Coronary artery (tissue), 2 donors: ENCODE data around the gene NCKAP1.

Experiments used
- DNase-seq: peaks from one replicate; pipeline ENCODE4 v3.0.0-alpha.2; 2017; ENCODE audit warnings: low spot score
- H3K27ac ChIP-seq, 2 donors: fragments of 200-600 bp; sonication (generic); one replicate each; pipeline ENCODE4 v1.5.1; 2016 to 2019
- H3K4me3 ChIP-seq: fragments of 200-600 bp; sonication (generic); 2 replicates; pipeline ENCODE4 v1.5.1; 2016; ENCODE audit warnings: mild to moderate bottlenecking, moderate library complexity
- CTCF ChIP-seq: fragments of 200-600 bp; sonication (generic); IDR thresholded peaks from one replicate; pipeline ENCODE4 v1.5.1; 2019; ENCODE audit warnings: antibody characterized with exemption

Gene NCKAP1

DNA sequence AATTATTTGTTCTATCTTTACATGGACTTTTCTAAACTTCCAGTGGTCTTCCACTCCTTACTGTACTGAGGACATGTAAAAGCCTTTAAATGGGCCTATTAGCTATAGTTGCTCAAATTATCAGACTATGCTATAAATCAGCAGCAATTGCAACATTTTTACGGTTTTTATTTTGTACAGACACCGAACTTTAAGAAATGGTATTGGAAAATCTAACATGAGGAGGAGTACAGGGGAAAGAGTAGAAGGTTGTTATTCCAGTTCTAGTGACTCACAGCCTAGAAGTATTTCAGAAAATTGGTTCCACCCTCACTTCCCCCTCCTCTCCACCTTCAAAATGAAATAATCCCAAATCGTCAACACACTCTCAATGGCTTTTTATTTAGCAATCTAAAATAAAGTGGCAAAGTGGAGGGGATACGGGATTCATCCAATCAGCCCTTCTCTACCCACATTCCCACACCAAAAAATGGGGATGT lies 1.1 kb downstream of the NCKAP1 start:
- peak overlapping the region; percentile 96 to 98 for H3K27ac ChIP-seq
- DNase-seq: no peak
- peak overlapping the region; percentile 90 for H3K4me3 ChIP-seq
- no peak for TF ChIP-seq CTCF

DNA sequence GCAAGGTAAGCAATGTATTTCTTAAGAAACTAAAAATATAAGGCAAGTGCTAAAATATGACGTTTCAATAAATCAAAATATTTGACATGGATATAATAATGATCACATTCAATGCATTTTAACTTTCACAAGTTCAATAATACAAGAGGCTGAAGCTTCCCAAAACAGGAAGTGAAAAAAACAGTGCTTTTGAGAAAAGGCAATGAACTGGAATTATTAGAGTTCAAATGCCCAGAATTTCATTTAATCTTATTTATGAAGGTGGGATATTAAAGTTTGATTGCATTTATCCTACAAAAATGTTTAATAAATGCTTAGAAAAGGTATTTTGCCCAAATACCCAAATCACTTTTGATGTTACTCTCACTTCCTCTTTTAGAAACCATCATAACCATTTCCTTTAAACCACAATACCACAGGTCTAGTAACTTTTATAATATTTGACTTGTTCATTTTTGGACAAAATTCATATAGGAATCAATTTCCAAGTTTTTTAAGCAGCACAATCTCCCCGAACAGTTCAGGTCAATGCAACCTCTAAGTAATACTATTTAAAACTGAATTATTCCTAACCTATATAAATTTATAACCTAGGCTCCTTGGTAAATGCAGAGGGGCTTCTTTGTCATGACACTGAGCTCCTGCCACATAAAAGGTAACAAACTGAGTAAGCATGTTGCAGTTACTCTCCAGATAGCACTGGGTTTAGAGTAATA lies 2.1 kb downstream of the NCKAP1 start:
- no peak for TF ChIP-seq CTCF
- no peak for DNase-seq
- Histone ChIP-seq H3K27ac (peak overlapping the region; percentile 15 to 98), H3K4me3 (peak overlapping the region; percentile 90)

GRCh38 chr2:183035298-183035953 lies 2.8 kb downstream of the NCKAP1 start:
- peak overlapping the region in 1 of 2 donors; percentile 15 for H3K27ac ChIP-seq
- TF ChIP-seq CTCF: no peak
- peak overlapping the region; percentile 90 for H3K4me3 ChIP-seq
- no peak for DNase-seq

DNA sequence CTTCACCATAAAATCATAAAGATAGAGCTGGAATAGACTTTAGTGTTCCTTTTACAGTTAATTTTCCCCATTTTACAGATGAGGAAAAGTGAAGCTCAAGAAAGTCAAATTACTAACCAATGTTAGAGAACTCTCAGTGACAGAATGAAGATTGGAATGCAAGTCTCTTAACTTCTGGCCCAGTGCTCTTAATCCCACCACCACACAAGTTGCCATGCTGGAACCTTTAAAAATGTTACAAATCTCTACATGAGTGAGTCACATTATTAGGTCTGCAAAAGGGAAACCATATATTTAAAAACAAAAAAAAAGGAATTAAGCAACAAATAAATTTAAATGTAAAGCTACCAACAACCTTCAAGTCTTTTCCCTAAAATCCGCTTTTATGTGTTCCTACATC lies 3.5 kb downstream of the NCKAP1 start:
- TF ChIP-seq CTCF: no peak
- DNase-seq: no peak
- peak overlapping the region; percentile 10 for H3K4me3 ChIP-seq
- H3K27ac ChIP-seq: no peak overlapping the region

GRCh38 chr2:183033951-183034350 lies 4.3 kb downstream of the NCKAP1 start:
- H3K27ac ChIP-seq: peak overlapping the region in 1 of 2 donors; percentile 7
- no peak for DNase-seq
- no peak overlapping the region for H3K4me3 ChIP-seq
- no peak for TF ChIP-seq CTCF

DNA sequence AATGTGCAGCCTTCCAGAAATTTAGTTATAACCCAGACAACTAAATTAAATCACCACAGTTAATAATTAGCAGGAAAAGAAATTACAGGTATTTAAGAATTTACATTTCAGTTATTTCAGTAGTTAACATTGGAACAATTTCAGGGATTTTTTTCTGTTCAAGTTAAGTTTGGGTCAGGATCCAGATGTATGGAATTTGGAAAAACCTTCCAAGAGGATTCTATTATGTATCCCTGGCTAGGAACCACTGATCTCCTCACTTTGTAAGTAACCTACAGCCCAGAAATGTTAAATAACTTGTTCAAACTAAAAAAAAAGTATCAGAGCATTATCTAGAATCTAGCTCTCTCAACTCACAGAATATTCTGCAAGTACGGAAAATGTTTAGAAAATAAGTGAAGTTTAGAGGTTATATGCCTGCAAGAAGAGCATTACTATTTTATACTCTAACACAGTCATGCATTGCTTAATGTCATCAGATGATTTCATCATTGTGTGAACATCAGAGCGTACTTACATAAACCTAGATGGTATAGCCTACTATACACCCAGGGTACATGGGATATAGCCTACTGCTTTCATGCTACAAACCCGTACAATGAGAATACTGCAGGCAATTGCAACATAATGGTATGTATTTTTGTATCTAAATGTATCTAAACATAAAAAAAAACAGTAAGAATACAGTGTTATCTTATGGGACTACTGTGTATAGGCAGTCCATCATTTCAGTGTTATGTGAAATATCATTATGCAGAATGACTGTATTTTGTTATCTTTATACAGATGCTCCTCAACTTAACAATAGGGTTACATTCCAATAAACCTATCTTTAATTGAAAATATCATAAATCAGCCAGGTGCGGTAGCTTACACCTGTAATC lies 6.1 kb downstream of the NCKAP1 start:
- H3K4me3 ChIP-seq: no peak overlapping the region

More for the DNA sequence above, 6.1 kb downstream of the NCKAP1 start:
- H3K27ac ChIP-seq: peak overlapping the region in 1 of 2 donors; percentile 23
- no peak for DNase-seq
- TF ChIP-seq CTCF: no peak
